Cardiac muscle cell (in vitro differentiated cells and primary cell): Measurements from ENCODE around the gene TRIO. TPM values are rescaled to one million over a fixed set of nuclear protein-coding genes. Genes with fewer than 3 reads are reported as not detected.
"Not testable (repeated sequence)": the region's sequence is repeated elsewhere in the genome, so short reads cannot be mapped to it uniquely, and the experiment has no call there.

Source experiments
- DNase-seq, 2 donors: peaks; one replicate each; pipeline versions ENCODE4 v3.0.0 to v3.0.0-alpha.2; 2010 to 2017; ENCODE audit warnings: low read depth in 1 of 2, low spot score in 1 of 2
- H3K27ac ChIP-seq: fragments of 200-600 bp; sonication (generic); 2 replicates; pipeline ENCODE4 v1.5.1; 2016
- H3K27me3 ChIP-seq: fragments of 200-600 bp; sonication (generic); 2 replicates; pipeline ENCODE4 v1.6.0; 2016; ENCODE audit warnings: control low read depth
- H3K36me3 ChIP-seq: fragments of 200-600 bp; sonication (generic); 2 replicates; pipeline ENCODE4 v1.5.1; 2016; ENCODE audit warnings: control low read depth
- H3K4me1 ChIP-seq: fragments of 200-600 bp; sonication (generic); 2 replicates; pipeline ENCODE4 v1.8.1; 2017; ENCODE audit warnings: low read depth, mild to moderate bottlenecking, mixed run types
- H3K4me3 ChIP-seq: fragments of 200-600 bp; sonication (generic); 2 replicates; pipeline ENCODE4 v1.5.1; 2016; ENCODE audit warnings: mild to moderate bottlenecking
- H3K9me3 ChIP-seq: fragments of 200-600 bp; sonication (generic); 2 replicates; pipeline ENCODE4 v1.5.1; 2017; ENCODE audit warnings: low read depth, mild to moderate bottlenecking, control low read depth
- polyA plus RNA-seq: library from polyadenylated mRNA; unstranded; fragments of >200 nt; fragmentation: Nextera tagmentation; extraction: Ambion mirVana; gene quantifications from 2 replicates; pipeline ENCODE4 v1.2.1, GENCODE V29; 2016
- total RNA-seq: library from RNA; depleted of rRNA; stranded (reverse); fragments of >200 nt; gene quantifications from 2 replicates; pipeline ENCODE4 v1.2.3, GENCODE V29; 2016
- TF ChIP-seq, protein P1 (sequence below): IDR thresholded peaks from 2 replicates; pipeline ENCODE4 v1.5.1; 2012; ENCODE audit warnings: low read depth, mild to moderate bottlenecking, low read length

TRIO gene
- total and polyA plus RNA-seq, 2 experiments from 2014 or later: 15.5 to 104 TPM

DNA sequence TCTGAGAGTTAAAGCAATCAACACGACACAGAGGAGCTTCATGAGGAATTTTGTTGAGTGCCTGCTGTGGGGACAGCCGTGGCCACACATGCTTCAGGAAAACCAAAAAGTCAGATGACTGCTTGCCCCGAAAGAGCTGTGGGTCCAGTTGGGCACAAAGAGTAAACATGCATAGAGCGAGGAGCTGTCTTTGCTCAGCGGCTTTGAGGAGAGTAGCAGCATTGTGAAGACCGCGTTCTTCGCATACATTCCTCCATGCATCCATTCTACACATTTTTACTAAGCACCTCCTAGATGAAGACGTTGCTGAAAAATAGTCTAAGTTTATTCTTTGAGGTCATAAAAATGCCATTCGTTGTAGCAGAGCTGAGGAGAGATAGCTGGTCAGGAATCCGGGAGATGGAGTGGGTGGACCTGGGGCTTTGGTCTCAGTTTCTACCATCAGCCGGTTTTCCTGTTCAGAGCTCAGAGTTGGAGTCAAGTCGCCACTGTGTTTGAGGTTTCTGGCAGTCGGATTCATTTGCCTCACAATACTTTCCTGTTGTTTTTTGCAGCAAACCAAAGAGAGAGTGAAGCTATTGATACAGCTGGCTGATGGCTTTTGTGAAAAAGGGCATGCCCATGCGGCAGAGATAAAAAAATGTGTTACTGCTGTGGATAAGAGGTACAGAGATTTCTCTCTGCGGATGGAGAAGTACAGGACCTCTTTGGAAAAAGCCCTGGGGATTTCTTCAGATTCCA is 243.9 kb downstream of the TRIO start:
- no peak overlapping the region for H3K4me3 ChIP-seq
- no peak for DNase-seq
- no peaks in the 10 kb centered on the region for H3K27me3 ChIP-seq
- H3K9me3 ChIP-seq: no peaks in the 10 kb centered on the region
- H3K4me1 ChIP-seq: no peaks in the 10 kb centered on the region
- peaks cover 48% of the 10 kb centered on the region for H3K36me3 ChIP-seq
- H3K27ac ChIP-seq: no peak overlapping the region
- TF ChIP-seq, protein P1, sequence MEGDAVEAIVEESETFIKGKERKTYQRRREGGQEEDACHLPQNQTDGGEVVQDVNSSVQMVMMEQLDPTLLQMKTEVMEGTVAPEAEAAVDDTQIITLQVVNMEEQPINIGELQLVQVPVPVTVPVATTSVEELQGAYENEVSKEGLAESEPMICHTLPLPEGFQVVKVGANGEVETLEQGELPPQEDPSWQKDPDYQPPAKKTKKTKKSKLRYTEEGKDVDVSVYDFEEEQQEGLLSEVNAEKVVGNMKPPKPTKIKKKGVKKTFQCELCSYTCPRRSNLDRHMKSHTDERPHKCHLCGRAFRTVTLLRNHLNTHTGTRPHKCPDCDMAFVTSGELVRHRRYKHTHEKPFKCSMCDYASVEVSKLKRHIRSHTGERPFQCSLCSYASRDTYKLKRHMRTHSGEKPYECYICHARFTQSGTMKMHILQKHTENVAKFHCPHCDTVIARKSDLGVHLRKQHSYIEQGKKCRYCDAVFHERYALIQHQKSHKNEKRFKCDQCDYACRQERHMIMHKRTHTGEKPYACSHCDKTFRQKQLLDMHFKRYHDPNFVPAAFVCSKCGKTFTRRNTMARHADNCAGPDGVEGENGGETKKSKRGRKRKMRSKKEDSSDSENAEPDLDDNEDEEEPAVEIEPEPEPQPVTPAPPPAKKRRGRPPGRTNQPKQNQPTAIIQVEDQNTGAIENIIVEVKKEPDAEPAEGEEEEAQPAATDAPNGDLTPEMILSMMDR: no peak

DNA sequence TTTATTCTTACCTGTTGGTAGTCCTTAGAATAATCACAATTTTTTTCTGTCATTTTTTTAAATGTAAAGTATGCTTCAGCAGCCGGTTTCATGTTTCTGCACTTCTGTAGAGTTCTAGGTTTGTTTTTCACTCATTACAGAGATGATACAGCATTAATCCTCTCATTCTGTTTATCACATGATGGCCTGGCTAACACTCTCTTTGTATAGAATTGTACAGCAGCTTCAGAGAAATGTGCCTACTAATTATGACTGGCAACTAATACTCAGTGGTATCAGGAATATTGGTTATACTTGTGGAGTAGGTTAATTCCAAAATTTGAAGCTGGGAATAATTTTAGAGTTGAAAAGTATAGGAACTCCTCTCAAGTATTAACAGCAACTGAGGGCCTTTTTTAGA is 245.6 kb downstream of the TRIO start:
- peaks cover 52% of the 10 kb centered on the region for H3K36me3 ChIP-seq
- H3K4me3 ChIP-seq: no peak overlapping the region
- no peak for DNase-seq

DNA sequence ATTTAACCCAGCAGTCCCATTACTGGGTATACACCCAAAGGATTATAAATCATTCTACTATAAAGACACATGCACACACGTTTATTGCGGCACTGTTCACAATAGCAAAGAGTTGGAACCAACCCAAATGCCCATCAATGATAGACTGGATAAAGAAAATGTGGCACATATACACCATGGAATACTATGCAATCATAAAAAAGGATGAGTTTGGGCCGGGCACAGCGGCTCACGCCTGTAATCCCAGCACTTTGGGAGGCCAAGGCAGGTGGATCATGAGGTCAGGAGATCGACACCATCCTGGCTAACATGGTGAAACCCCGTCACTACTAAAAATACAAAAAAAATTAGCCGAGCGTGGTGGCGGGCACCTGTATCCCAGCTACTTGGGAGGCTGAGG is 249.4 kb downstream of the TRIO start:
- not testable (repeated sequence) for H3K9me3 ChIP-seq, DNase-seq, H3K4me3 ChIP-seq, H3K4me1 ChIP-seq, H3K27me3 ChIP-seq, H3K27ac ChIP-seq
- H3K36me3 ChIP-seq: peaks cover 75% of the 10 kb centered on the region

More for the DNA sequence above, 245.6 kb downstream of the TRIO start:
- H3K4me1 ChIP-seq: no peaks in the 10 kb centered on the region
- no peak overlapping the region for H3K27ac ChIP-seq
- no peaks in the 10 kb centered on the region for H3K9me3 ChIP-seq
- no peaks in the 10 kb centered on the region for H3K27me3 ChIP-seq
- TF ChIP-seq, protein P1: no peak

DNA sequence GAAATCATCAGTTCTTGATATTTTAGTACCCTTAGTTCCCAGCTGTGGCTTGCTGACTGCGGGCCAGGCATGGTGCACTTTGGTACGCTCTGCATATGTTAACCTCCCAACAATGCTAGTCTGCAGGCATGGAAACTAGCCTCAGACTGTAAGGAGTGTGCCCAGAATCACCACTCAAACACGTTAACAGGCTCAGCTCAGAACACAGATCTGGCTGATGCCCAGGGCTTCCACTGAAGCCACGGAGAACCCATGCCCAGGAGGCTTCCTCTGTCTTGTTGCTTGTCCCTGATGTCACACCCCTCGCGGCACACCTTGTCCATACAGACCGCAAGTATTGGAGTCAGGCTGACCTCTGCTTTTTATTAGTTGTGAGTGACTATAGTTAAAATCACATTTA is 251.2 kb downstream of the TRIO start:
- peaks cover 59% of the 10 kb centered on the region for H3K36me3 ChIP-seq
- TF ChIP-seq, protein P1: no peak
- H3K27ac ChIP-seq: no peak overlapping the region
- no peaks in the 10 kb centered on the region for H3K4me1 ChIP-seq
- H3K9me3 ChIP-seq: no peaks in the 10 kb centered on the region
- no peak overlapping the region for H3K4me3 ChIP-seq
- H3K27me3 ChIP-seq: no peaks in the 10 kb centered on the region
- DNase-seq: no peak

DNA sequence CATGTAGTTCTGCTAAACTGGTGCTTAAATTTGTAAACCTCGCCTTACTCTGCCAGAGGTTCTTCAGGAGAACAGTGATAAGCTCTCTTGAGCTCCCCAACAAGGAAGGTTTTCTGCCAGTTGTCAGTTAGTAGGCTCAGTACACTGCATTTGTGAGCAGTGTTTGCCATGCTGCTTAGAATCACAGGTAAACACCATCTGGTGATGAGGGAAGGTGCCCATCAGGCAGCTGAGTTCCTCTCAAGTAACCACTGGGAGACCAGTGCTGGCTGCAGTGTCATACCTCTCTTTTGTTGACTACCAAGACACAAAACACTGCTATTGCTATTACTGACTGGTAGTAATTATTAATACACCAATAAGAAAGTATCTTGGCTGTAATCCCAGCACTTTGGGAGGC is 252.3 kb downstream of the TRIO start:
- DNase-seq: no peak
- TF ChIP-seq, protein P1: no peak
- Histone ChIP-seq H3K27me3 (no peaks in the 10 kb centered on the region), H3K9me3 (no peaks in the 10 kb centered on the region), H3K4me1 (no peaks in the 10 kb centered on the region), H3K4me3 (no peak overlapping the region), H3K36me3 (peaks cover 51% of the 10 kb centered on the region), H3K27ac (no peak overlapping the region)

DNA sequence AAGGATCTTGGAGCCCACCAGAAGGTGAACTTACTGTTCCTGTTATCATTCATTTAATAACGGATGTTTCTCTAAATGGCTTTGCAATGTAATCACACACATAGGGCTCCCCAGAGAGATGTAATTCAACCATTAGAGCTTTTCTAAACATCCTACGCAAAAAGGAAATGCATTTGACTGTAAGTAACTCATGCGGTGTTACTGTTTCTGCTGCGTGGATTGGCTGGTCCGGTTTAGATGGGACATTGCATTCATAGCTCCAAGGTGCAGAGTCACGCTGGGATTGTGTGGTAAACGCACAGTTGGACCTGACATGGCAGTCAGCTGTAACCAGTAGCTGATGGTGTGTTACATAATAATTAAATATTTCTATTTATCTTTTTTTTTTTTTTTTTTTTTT is 252.9 kb downstream of the TRIO start:
- TF ChIP-seq, protein P1: no peak
- Histone ChIP-seq H3K36me3 (peaks cover 50% of the 10 kb centered on the region), H3K4me1 (no peaks in the 10 kb centered on the region), H3K27me3 (no peaks in the 10 kb centered on the region), H3K4me3 (no peak overlapping the region), H3K27ac (no peak overlapping the region), H3K9me3 (no peaks in the 10 kb centered on the region)
- no peak for DNase-seq
